ENCODE measurements around the gene PTPRE.

The PTPRE gene

DNA sequence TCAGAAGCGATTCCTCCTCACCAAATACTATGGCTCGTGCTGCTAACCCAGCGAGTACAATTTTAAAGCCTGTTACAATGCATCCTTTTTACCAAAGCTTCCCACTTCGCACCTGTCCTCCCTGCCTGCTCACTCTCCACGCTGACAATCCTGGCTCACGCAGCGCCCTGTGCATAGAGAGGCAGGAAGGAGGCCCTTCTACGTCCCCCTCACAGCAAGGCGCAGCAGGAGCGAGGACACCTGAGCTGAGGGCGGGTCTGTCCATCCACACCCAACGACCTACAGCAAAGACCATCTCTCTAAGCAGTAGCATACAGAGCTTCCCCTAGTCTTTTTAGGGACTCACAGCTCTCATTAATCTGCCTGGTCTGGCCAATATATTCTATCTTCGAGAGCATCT, 173.3 kb downstream of the PTPRE start:
- no peak overlapping the region for H3K4me3 ChIP-seq (ENCODE audit: low read depth, low read length)
- TF ChIP-seq, protein P1, sequence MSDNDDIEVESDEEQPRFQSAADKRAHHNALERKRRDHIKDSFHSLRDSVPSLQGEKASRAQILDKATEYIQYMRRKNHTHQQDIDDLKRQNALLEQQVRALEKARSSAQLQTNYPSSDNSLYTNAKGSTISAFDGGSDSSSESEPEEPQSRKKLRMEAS (IDR thresholded peaks at IDR 0.05; ENCODE audit: low read depth, low read length), result no peak
- no peak for TF ChIP-seq POLR2A (IDR thresholded peaks at IDR 0.05; ENCODE audit: extremely low read depth, insufficient read length)
- TF ChIP-seq, protein P2, sequence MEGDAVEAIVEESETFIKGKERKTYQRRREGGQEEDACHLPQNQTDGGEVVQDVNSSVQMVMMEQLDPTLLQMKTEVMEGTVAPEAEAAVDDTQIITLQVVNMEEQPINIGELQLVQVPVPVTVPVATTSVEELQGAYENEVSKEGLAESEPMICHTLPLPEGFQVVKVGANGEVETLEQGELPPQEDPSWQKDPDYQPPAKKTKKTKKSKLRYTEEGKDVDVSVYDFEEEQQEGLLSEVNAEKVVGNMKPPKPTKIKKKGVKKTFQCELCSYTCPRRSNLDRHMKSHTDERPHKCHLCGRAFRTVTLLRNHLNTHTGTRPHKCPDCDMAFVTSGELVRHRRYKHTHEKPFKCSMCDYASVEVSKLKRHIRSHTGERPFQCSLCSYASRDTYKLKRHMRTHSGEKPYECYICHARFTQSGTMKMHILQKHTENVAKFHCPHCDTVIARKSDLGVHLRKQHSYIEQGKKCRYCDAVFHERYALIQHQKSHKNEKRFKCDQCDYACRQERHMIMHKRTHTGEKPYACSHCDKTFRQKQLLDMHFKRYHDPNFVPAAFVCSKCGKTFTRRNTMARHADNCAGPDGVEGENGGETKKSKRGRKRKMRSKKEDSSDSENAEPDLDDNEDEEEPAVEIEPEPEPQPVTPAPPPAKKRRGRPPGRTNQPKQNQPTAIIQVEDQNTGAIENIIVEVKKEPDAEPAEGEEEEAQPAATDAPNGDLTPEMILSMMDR (IDR thresholded peaks at IDR 0.05; ENCODE audit: low read depth, low read length), result no peak
- TF ChIP-seq MYC (IDR thresholded peaks at IDR 0.05; ENCODE audit: low read depth, low read length), result no peak
- DNase-seq (ENCODE audit: low read depth), result no peak

DNA sequence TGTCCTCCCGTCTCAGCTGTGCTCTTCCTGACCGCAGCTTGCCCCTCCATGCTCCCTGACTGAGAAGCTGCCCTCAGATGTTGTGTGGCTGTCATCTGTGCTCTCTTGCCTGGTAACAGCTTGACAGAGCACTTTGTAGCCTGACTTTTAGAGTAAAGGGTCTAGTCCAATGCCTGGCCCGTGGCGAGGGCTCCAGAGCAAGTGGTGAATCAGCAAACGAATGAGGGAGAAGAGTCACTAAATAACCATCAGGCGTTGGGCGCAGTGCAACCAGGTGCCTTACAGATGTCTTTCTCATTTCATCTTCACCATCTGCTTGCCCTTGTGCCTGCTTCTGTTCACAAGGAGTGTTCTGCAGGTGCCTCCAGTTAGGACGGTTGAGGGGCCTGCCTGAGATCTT, 173.7 kb downstream of the PTPRE start:
- DNase-seq (ENCODE audit: low read depth), result no peak
- TF ChIP-seq, protein P1 (IDR thresholded peaks at IDR 0.05; ENCODE audit: low read depth, low read length), result no peak
- no peak for TF ChIP-seq MYC (IDR thresholded peaks at IDR 0.05; ENCODE audit: low read depth, low read length)
- TF ChIP-seq, protein P2 (IDR thresholded peaks at IDR 0.05; ENCODE audit: low read depth, low read length), result no peak
- TF ChIP-seq POLR2A (IDR thresholded peaks at IDR 0.05; ENCODE audit: extremely low read depth, insufficient read length), result no peak
- H3K4me3 ChIP-seq (ENCODE audit: low read depth, low read length), result no peak overlapping the region

DNA sequence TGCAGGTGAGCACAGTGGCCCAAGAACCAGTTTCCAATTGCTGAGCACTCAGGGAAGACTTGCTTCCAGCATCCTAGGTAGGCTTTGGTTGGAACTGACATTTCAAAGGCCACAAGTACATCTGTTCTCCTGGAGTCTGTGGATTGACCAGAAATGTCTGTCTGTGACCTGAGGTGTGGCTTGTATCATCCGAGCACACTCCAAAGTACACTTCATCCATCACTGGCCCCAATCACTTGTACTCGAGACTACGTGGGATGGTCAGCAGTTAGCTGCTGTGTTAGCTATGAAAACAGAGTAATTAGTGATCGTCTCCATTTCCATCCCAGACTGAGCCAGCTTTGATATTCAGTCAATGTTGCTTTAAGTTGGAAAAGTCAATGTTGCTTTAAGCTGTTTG, 174.3 kb downstream of the PTPRE start:
- H3K4me3 ChIP-seq (ENCODE audit: low read depth, low read length), result no peak overlapping the region
- TF ChIP-seq, protein P2 (IDR thresholded peaks at IDR 0.05; ENCODE audit: low read depth, low read length), result no peak
- DNase-seq (ENCODE audit: low read depth), result no peak

DNA sequence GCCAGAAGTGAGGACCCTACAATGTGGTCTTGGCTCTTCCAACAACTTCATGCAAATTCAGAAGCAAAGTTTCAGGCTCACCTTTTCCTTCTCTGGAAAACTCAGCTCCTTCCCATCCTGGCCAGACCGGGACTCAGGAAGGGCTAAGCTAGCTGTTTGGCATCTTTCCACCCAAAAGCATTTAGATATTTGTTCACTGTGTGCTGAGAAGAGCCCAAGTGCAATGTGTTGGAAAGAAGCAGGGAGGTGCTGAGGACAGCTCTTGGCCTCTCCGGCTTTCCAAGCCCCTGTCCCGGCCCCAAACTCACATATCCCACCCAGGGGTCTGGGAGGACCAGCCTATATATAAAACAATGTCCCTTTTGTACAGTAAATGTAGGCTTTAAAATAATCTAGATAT, 174.8 kb downstream of the PTPRE start:
- H3K4me3 ChIP-seq (ENCODE audit: low read depth, low read length), result no peak overlapping the region
- no peak for DNase-seq (ENCODE audit: low read depth)
- TF ChIP-seq, protein P2 (IDR thresholded peaks at IDR 0.05; ENCODE audit: low read depth, low read length), result no peak
- TF ChIP-seq, protein P1 (IDR thresholded peaks at IDR 0.05; ENCODE audit: low read depth, low read length), result no peak
- no peak for TF ChIP-seq MYC (IDR thresholded peaks at IDR 0.05; ENCODE audit: low read depth, low read length)

DNA sequence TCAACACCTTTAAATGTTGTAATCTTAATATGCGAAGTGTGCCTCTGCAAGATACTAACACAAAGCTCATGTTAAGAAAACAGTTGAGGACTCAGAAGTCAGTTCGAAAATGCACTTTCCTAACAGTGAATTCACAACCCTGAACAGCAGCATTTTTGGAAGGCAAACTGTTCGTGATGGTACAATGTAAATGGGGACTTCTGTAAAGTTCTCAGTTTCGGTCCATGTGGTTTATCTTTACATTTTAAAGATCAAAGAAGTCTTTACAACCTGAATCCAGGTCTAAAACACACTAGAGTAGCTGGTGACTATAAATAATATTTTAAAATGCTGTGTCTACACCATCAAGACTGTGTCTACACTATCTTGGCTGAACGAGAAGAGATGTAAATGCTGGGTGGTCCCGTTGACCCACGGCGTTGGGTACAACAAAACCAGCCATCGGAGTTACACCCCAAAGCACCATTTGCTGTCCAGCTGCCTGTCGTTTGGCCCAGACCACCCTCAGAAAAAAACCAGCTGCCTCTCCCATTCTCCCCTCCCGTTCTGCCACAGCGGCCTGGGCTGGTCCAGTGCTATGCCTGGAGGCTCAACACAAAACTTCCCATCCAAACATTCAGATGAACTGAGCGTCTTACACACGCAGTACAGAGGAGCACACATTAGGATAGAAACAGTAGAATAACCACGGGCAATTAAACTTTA, 176.4 kb downstream of the PTPRE start:
- DNase-seq (ENCODE audit: low read depth), result no peak
- no peak overlapping the region for H3K4me3 ChIP-seq (ENCODE audit: low read depth, low read length)
- TF ChIP-seq, protein P2 (IDR thresholded peaks at IDR 0.05; ENCODE audit: low read depth, low read length), result no peak
- TF ChIP-seq POLR2A (IDR thresholded peaks at IDR 0.05; ENCODE audit: extremely low read depth, insufficient read length) (no peak), MYC (IDR thresholded peaks at IDR 0.05; ENCODE audit: low read depth, low read length) (no peak)
- TF ChIP-seq, protein P1 (IDR thresholded peaks at IDR 0.05; ENCODE audit: low read depth, low read length), result no peak

DNA sequence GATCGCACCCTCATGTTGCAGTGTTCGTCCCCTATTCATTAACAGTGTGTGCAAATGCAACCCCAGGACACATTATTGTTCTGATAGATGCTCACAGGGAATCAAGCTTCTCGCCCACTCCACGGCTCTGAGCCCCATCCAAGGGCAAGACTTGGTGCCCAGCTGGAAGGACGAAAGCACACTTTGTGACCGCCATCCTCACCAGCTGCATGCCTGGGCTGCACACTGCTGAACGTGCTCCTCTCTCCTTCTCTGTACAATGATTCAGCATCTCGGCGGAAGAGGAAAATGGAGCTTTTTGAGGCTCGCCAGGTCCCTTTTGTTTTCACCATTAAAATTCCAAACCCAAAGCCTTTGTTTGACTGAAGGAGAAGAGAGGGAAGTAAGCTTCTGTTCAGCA, 177.5 kb downstream of the PTPRE start:
- H3K4me3 ChIP-seq (ENCODE audit: low read depth, low read length), result no peak overlapping the region
- DNase-seq (ENCODE audit: low read depth), result no peak
- TF ChIP-seq, protein P1 (IDR thresholded peaks at IDR 0.05; ENCODE audit: low read depth, low read length), result no peak
- TF ChIP-seq, protein P2 (IDR thresholded peaks at IDR 0.05; ENCODE audit: low read depth, low read length), result no peak
- TF ChIP-seq MYC (IDR thresholded peaks at IDR 0.05; ENCODE audit: low read depth, low read length), result no peak
- no peak for TF ChIP-seq POLR2A (IDR thresholded peaks at IDR 0.05; ENCODE audit: extremely low read depth, insufficient read length)
